T-cell (primary cell): ENCODE measurements around the gene PRMT1. TPM values are rescaled to one million over a fixed set of nuclear protein-coding genes. Genes with fewer than 3 reads are reported as not detected.

ENCODE experiments used
- ATAC-seq, 4 experiments: fragments of 200-7000 bp in 3 of 4; fragments of 150-1000 bp in 1 of 4; cut with Tn5 transposase; replicated peaks in 1 of 4; 1 replicate in 3 of 4; 2 replicates in 1 of 4; pipeline ENCODE4 v1.10.0; 2021; ENCODE audit warnings: moderate library complexity in 3 of 4, mild to moderate bottlenecking in 2 of 4, moderate number of reproducible peaks in 1 of 4
- CTCF ChIA-PET, 2 donors: fragments of 300-600 bp; sonication (Branson Sonifier 250); formaldehyde crosslinking; loops; one replicate each; lab custom pipeline; 2022; ENCODE audit warnings: antibody characterized with exemption in 2 of 2; lab: Charles Lee
- POLR2A ChIA-PET, 2 donors: fragments of 300-600 bp; sonication (Branson Sonifier 250); formaldehyde crosslinking; loops; one replicate each; lab custom pipeline; 2022; ENCODE audit warnings: antibody characterized with exemption in 2 of 2; lab: Charles Lee
- DNase-seq, 35 experiments: peaks; one replicate each; pipeline versions ENCODE4 v3.0.0 to v3.0.0-alpha.2; 2013 to 2023
- H3K27ac ChIP-seq: one replicate; pipeline ENCODE4 v1.5.1; 2013; ENCODE audit warnings: low read length
- H3K27me3 ChIP-seq, 2 experiments: replicated peaks in 1 of 2; 1 replicate in 1 of 2; 2 replicates in 1 of 2; pipeline versions ENCODE4 v1.6.1 to v1.7.0; 2013; ENCODE audit warnings: low read length in 1 of 2, mixed read lengths in 1 of 2; ENCODE audit not compliant: control insufficient read depth in 2 of 2, insufficient read depth in 2 of 2; ENCODE audit errors: extremely low read depth in 1 of 2
- H3K36me3 ChIP-seq, 2 donors: 1 replicate in 1 of 2; 2 replicates in 1 of 2; pipeline versions ENCODE4 v1.6.1 to v1.7.0; 2013; ENCODE audit warnings: low read length in 1 of 2; ENCODE audit not compliant: control insufficient read depth in 2 of 2, insufficient read depth in 1 of 2; ENCODE audit errors: extremely low read depth in 1 of 2
- H3K4me1 ChIP-seq, 2 experiments: 1 replicate in 1 of 2; 2 replicates in 1 of 2; pipeline versions ENCODE4 v1.6.1 to v1.7.0; 2013; ENCODE audit warnings: low read length in 2 of 2, mixed read lengths in 1 of 2; ENCODE audit not compliant: insufficient read depth in 2 of 2, control insufficient read depth in 1 of 2; ENCODE audit errors: extremely low read depth in 1 of 2
- H3K4me3 ChIP-seq, 2 donors: 1 replicate in 1 of 2; 2 replicates in 1 of 2; pipeline versions ENCODE4 v1.5.1 to v1.7.0; 2013; ENCODE audit warnings: mild to moderate bottlenecking in 2 of 2, low read length in 1 of 2, moderate library complexity in 1 of 2; ENCODE audit not compliant: control insufficient read depth in 1 of 2; ENCODE audit errors: extremely low read depth in 1 of 2
- H3K9me3 ChIP-seq: 2 replicates; pipeline ENCODE4 v1.7.0; 2013
- H3K27ac Mint-ChIP-seq, 2 donors: one replicate each; pipeline ENCODE4 v1.8.0; 2020 to 2021; ENCODE audit warnings: mild to moderate bottlenecking in 2 of 2, mixed read lengths in 2 of 2
- H3K27me3 Mint-ChIP-seq, 2 donors: one replicate each; pipeline ENCODE4 v1.8.0; 2021 to 2022; ENCODE audit warnings: mixed read lengths in 2 of 2
- H3K36me3 Mint-ChIP-seq: one replicate; pipeline ENCODE4 v1.8.0; 2021; ENCODE audit warnings: mixed read lengths
- H3K4me1 Mint-ChIP-seq, 3 donors: one replicate each; pipeline ENCODE4 v1.8.0; 2020 to 2022; ENCODE audit warnings: mixed read lengths in 3 of 3, mild to moderate bottlenecking in 1 of 3
- H3K4me3 Mint-ChIP-seq, 3 donors: one replicate each; pipeline ENCODE4 v1.8.0; 2020 to 2022; ENCODE audit warnings: mild to moderate bottlenecking in 3 of 3, mixed read lengths in 3 of 3, moderate library complexity in 3 of 3
- H3K9me3 Mint-ChIP-seq, 3 donors: one replicate each; pipeline ENCODE4 v1.8.0; 2020 to 2022; ENCODE audit warnings: mixed read lengths in 3 of 3
- WGBS: methylation state at CpG from one replicate; pipeline ENCODE4 v1.1.5; 2013; ENCODE audit warnings: missing lambda C conversion rate; ENCODE audit not compliant: insufficient coverage; 5-methylcytosine and 5-hydroxymethylcytosine counted together
- total RNA-seq, 35 experiments: library from RNA in 6 of 35; stranded (reverse) in 6 of 35; fragments of 120-200 nt in 1 of 35; gene quantifications; one replicate each; pipeline versions ENCODE4 v1.2.1 to v1.2.4 and lab custom pipeline; 2013 to 2026

The PRMT1 gene
- total RNA-seq, 5 donors from 2014 or later (not counting 1 experiment from before 2014, with no cell fraction given): 72.0 to 116 (median 107) TPM

GRCh38 chr19:49684983-49685553 lies 8.0 kb downstream of the PRMT1 start:
- H3K36me3 ChIP-seq: peaks cover 11 to 62% of the 10 kb centered on the region in 2 donors
- H3K36me3 Mint-ChIP-seq: peaks cover 35% of the 10 kb centered on the region

GRCh38 chr19:49685845-49686332 lies 8.8 kb downstream of the PRMT1 start:
- Mint-ChIP-seq H3K27me3 (peaks cover 7 to 11% of the 10 kb centered on the region in 2 donors), H3K27ac (no peak overlapping the region), H3K4me3 (no peak overlapping the region), H3K36me3 (peaks cover 32% of the 10 kb centered on the region), H3K4me1 (peaks cover 13 to 23% (median 18%) of the 10 kb centered on the region in 3 donors), H3K9me3 (no peaks in the 10 kb centered on the region)
- POLR2A ChIA-PET: interaction anchor here in 1 of 2 donors (0.7 kb wide), 2 partner anchors 11 to 12 kb away, joined by 3 read pairs; no protein-coding TSS in a partner anchor
- H3K27me3 ChIP-seq: peaks cover 2 to 21% of the 10 kb centered on the region in 2 experiments
- DNase-seq (no peak), ATAC-seq (no peak)
- H3K4me1 ChIP-seq: peaks cover 0 to 31% of the 10 kb centered on the region in 2 experiments
- H3K4me3 ChIP-seq: no peak overlapping the region
- H3K9me3 ChIP-seq: no peaks in the 10 kb centered on the region
- WGBS: 91% methylated on average over 23 of the region's 23 CpGs
- no peak overlapping the region for H3K27ac ChIP-seq
- CTCF ChIA-PET: interaction anchor here (0.6 to 1.1 kb wide), 2 partner anchors 37 to 81 kb away, joined by 4 to 5 read pairs; partner anchors contain the start of gene AP2A1 (in 1 of the 2)
- H3K36me3 ChIP-seq: peaks cover 11 to 62% of the 10 kb centered on the region in 2 donors

More at GRCh38 chr19:49684983-49685553, 8.0 kb downstream of the PRMT1 start:
- ChIA-PET POLR2A (interaction anchor here in 1 of 2 donors (0.7 kb wide), 2 partner anchors 11 to 13 kb away, joined by 3 read pairs; no protein-coding TSS in a partner anchor), CTCF (interaction anchor here in 1 of 2 donors (1.1 kb wide), 1 partner anchor 82 kb away, joined by 4 read pairs; the partner anchor contains the start of gene AP2A1)
- Histone ChIP-seq H3K4me1 (peaks cover 4 to 31% of the 10 kb centered on the region in 2 experiments), H3K4me3 (no peak overlapping the region), H3K27ac (no peak overlapping the region), H3K9me3 (no peaks in the 10 kb centered on the region), H3K27me3 (peaks cover 0 to 13% of the 10 kb centered on the region in 2 experiments)
- Mint-ChIP-seq H3K4me1 (peaks cover 12 to 20% (median 18%) of the 10 kb centered on the region in 3 donors), H3K4me3 (no peak overlapping the region), H3K27me3 (peaks cover 0 to 3% of the 10 kb centered on the region in 2 donors), H3K27ac (no peak overlapping the region), H3K9me3 (no peaks in the 10 kb centered on the region)
- ATAC-seq: no peak
- no peak for DNase-seq
- 94% methylated on average over 12 of the region's 13 CpGs for WGBS

GRCh38 chr19:49686503-49687088 lies 9.5 kb downstream of the PRMT1 start:
- no peaks in the 10 kb centered on the region for H3K9me3 ChIP-seq
- Mint-ChIP-seq H3K27me3 (peaks cover 12 to 13% of the 10 kb centered on the region in 2 donors), H3K4me1 (peaks cover 18 to 26% (median 23%) of the 10 kb centered on the region in 3 donors), H3K4me3 (no peak overlapping the region), H3K36me3 (peaks cover 30% of the 10 kb centered on the region), H3K9me3 (no peaks in the 10 kb centered on the region), H3K27ac (no peak overlapping the region)
- H3K4me3 ChIP-seq: no peak overlapping the region
- CTCF ChIA-PET: interaction anchor here in 1 of 2 donors (0.6 kb wide), 2 partner anchors 38 to 505 kb away, joined by 4 to 5 read pairs; no protein-coding TSS in a partner anchor
- POLR2A ChIA-PET: no interaction called here
- H3K36me3 ChIP-seq: peaks cover 11 to 55% of the 10 kb centered on the region in 2 donors
- DNase-seq (no peak), ATAC-seq (no peak)
- H3K27me3 ChIP-seq: peaks cover 5 to 28% of the 10 kb centered on the region in 2 experiments
- 96% methylated on average over 15 of the region's 27 CpGs for WGBS
- no peak overlapping the region for H3K27ac ChIP-seq
- H3K4me1 ChIP-seq: peaks cover 4 to 35% of the 10 kb centered on the region in 2 experiments

- Mint-ChIP-seq H3K27ac (no peak overlapping the region), H3K4me3 (no peak overlapping the region), H3K27me3 (peaks cover 13 to 15% of the 10 kb centered on the region in 2 donors), H3K4me1 (peaks cover 19 to 26% (median 24%) of the 10 kb centered on the region in 3 donors), H3K36me3 (peaks cover 28% of the 10 kb centered on the region), H3K9me3 (no peaks in the 10 kb centered on the region)
- H3K27me3 ChIP-seq: peaks cover 5 to 34% of the 10 kb centered on the region in 2 experiments
- H3K9me3 ChIP-seq: no peaks in the 10 kb centered on the region
- H3K4me1 ChIP-seq: peaks cover 4 to 33% of the 10 kb centered on the region in 2 experiments
- WGBS: 83% methylated on average over 2 of the region's 12 CpGs
- peaks cover 11 to 49% of the 10 kb centered on the region in 2 donors for H3K36me3 ChIP-seq
- CTCF ChIA-PET: interaction anchor here in 1 of 2 donors (0.6 kb wide), 1 partner anchor 506 kb away, joined by 4 read pairs; no protein-coding TSS in a partner anchor
- no peak overlapping the region for H3K27ac ChIP-seq
- H3K4me3 ChIP-seq: no peak overlapping the region
- DNase-seq: no peak
- no peak for ATAC-seq
- POLR2A ChIA-PET: no interaction called here
Observed at GRCh38 chr19:49687150-49687549, 10.1 kb downstream of the PRMT1 start.

GRCh38 chr19:49687566-49688316 lies 10.7 kb downstream of the PRMT1 start:
- ChIA-PET POLR2A (no interaction called here), CTCF (interaction anchor here in 1 of 2 donors (0.6 kb wide), 1 partner anchor 39 kb away, joined by 3 read pairs; no protein-coding TSS in a partner anchor)

More at GRCh38 chr19:49687566-49688316, 10.7 kb downstream of the PRMT1 start:
- H3K27me3 Mint-ChIP-seq: peaks cover 13 to 21% of the 10 kb centered on the region in 2 donors
- no peaks in the 10 kb centered on the region for H3K9me3 Mint-ChIP-seq
- Histone ChIP-seq H3K36me3 (peaks cover 11 to 45% of the 10 kb centered on the region in 2 donors), H3K4me3 (no peak overlapping the region), H3K27ac (no peak overlapping the region), H3K9me3 (no peaks in the 10 kb centered on the region), H3K4me1 (peaks cover 4 to 33% of the 10 kb centered on the region in 2 experiments), H3K27me3 (peaks cover 5 to 40% of the 10 kb centered on the region in 2 experiments)
- peaks cover 24% of the 10 kb centered on the region for H3K36me3 Mint-ChIP-seq
- H3K27ac Mint-ChIP-seq: no peak overlapping the region
- H3K4me3 Mint-ChIP-seq: no peak overlapping the region
- no peak for ATAC-seq
- peaks cover 19 to 26% (median 23%) of the 10 kb centered on the region in 3 donors for H3K4me1 Mint-ChIP-seq
- 71% methylated on average over 10 of the region's 26 CpGs for WGBS
- no peak for DNase-seq
